ENCODE measurements around the gene PLCE1. TPM values are rescaled to one million over a fixed set of nuclear protein-coding genes. Genes with fewer than 3 reads are reported as not detected.
A peak's percentile ranks its signal among the peaks of the same experiment; 100 is the strongest.

The PLCE1 gene
- polyA plus RNA-seq, 4 donors = 1.6 to 22.7 (median 3.8) TPM

GRCh38 chr10:94006591-94007550, 13.1 kb downstream of the PLCE1 start:
- Histone ChIP-seq H3K36me3 (ENCODE audit: control insufficient read depth in 3 of 3, insufficient read depth in 2 of 3, low read depth in 1 of 3, low read length in 3 of 3) (peaks cover 0 to 7% (median 0%) of the 10 kb centered on the region in 3 donors), H3K27me3 (ENCODE audit: control insufficient read depth in 3 of 3, insufficient read depth in 3 of 3, low read length in 3 of 3) (no peaks in the 10 kb centered on the region), H3K4me3 (ENCODE audit: low read depth in 1 of 3, low read length in 3 of 3) (no peak overlapping the region), H3K4me1 (ENCODE audit: control insufficient read depth in 3 of 3, insufficient read depth in 2 of 3, low read depth in 1 of 3, low read length in 2 of 3) (peaks cover 3 to 36% (median 4%) of the 10 kb centered on the region in 3 donors), H3K9me3 (ENCODE audit: control insufficient read depth in 2 of 2, insufficient read depth in 1 of 2, low read depth in 1 of 2, low read length in 1 of 2) (peaks cover 0 to 13% of the 10 kb centered on the region in 2 donors), H3K27ac (ENCODE audit: low read depth in 1 of 3, low read length in 2 of 3) (peak overlapping the region; percentile 74 to 88 (median 83))
- FAIRE-seq = no peak
- WGBS, 3 donors = 15 to 39% (median 17%) methylated on average over 4 of the region's 4 CpGs
- DNase-seq = peak; percentile 89 to 94

- H3K4me1 ChIP-seq (ENCODE audit: control insufficient read depth in 3 of 3, insufficient read depth in 2 of 3, low read depth in 1 of 3, low read length in 2 of 3) = peaks cover 3 to 36% (median 4%) of the 10 kb centered on the region in 3 donors
- H3K27me3 ChIP-seq (ENCODE audit: control insufficient read depth in 3 of 3, insufficient read depth in 3 of 3, low read length in 3 of 3) = no peaks in the 10 kb centered on the region
- peaks cover 0 to 7% (median 0%) of the 10 kb centered on the region in 3 donors for H3K36me3 ChIP-seq (ENCODE audit: control insufficient read depth in 3 of 3, insufficient read depth in 2 of 3, low read depth in 1 of 3, low read length in 3 of 3)
- FAIRE-seq (no peak), DNase-seq (no peak)
- H3K4me3 ChIP-seq (ENCODE audit: low read depth in 1 of 3, low read length in 3 of 3) = no peak overlapping the region
- H3K9me3 ChIP-seq (ENCODE audit: control insufficient read depth in 2 of 2, insufficient read depth in 1 of 2, low read depth in 1 of 2, low read length in 1 of 2) = peaks cover 0 to 13% of the 10 kb centered on the region in 2 donors
- 82 to 91% (median 89%) methylated on average over 2 of the region's 2 CpGs for WGBS, 3 donors
- no peak overlapping the region for H3K27ac ChIP-seq (ENCODE audit: low read depth in 1 of 3, low read length in 2 of 3)
Observed at GRCh38 chr10:94008526-94008925, 14.8 kb downstream of the PLCE1 start.

GRCh38 chr10:94010116-94010515, 16.4 kb downstream of the PLCE1 start:
- H3K27me3 ChIP-seq (ENCODE audit: control insufficient read depth in 3 of 3, insufficient read depth in 3 of 3, low read length in 3 of 3) = no peaks in the 10 kb centered on the region
- FAIRE-seq (no peak), DNase-seq (no peak)
- peaks cover 0 to 9% (median 0%) of the 10 kb centered on the region in 3 donors for H3K36me3 ChIP-seq (ENCODE audit: control insufficient read depth in 3 of 3, insufficient read depth in 2 of 3, low read depth in 1 of 3, low read length in 3 of 3)
- no peak overlapping the region for H3K4me3 ChIP-seq (ENCODE audit: low read depth in 1 of 3, low read length in 3 of 3)
- 94 to 97% (median 97%) methylated on average over 2 of the region's 2 CpGs for WGBS, 3 donors
- peaks cover 0 to 13% of the 10 kb centered on the region in 2 donors for H3K9me3 ChIP-seq (ENCODE audit: control insufficient read depth in 2 of 2, insufficient read depth in 1 of 2, low read depth in 1 of 2, low read length in 1 of 2)
- peaks cover 3 to 28% (median 4%) of the 10 kb centered on the region in 3 donors for H3K4me1 ChIP-seq (ENCODE audit: control insufficient read depth in 3 of 3, insufficient read depth in 2 of 3, low read depth in 1 of 3, low read length in 2 of 3)
- H3K27ac ChIP-seq (ENCODE audit: low read depth in 1 of 3, low read length in 2 of 3) = no peak overlapping the region

GRCh38 chr10:94010886-94011285, 17.2 kb downstream of the PLCE1 start:
- Histone ChIP-seq H3K27ac (ENCODE audit: low read depth in 1 of 3, low read length in 2 of 3) (no peak overlapping the region), H3K36me3 (ENCODE audit: control insufficient read depth in 3 of 3, insufficient read depth in 2 of 3, low read depth in 1 of 3, low read length in 3 of 3) (peaks cover 0 to 9% (median 0%) of the 10 kb centered on the region in 3 donors)
- no peak for FAIRE-seq

GRCh38 chr10:94011296-94011695, 17.6 kb downstream of the PLCE1 start:
- Histone ChIP-seq H3K4me1 (ENCODE audit: control insufficient read depth in 3 of 3, insufficient read depth in 2 of 3, low read depth in 1 of 3, low read length in 2 of 3) (peaks cover 3 to 16% (median 4%) of the 10 kb centered on the region in 3 donors), H3K9me3 (ENCODE audit: control insufficient read depth in 2 of 2, insufficient read depth in 1 of 2, low read depth in 1 of 2, low read length in 1 of 2) (peaks cover 0 to 13% of the 10 kb centered on the region in 2 donors), H3K4me3 (ENCODE audit: low read depth in 1 of 3, low read length in 3 of 3) (no peak overlapping the region), H3K27me3 (ENCODE audit: control insufficient read depth in 3 of 3, insufficient read depth in 3 of 3, low read length in 3 of 3) (no peaks in the 10 kb centered on the region), H3K27ac (ENCODE audit: low read depth in 1 of 3, low read length in 2 of 3) (no peak overlapping the region), H3K36me3 (ENCODE audit: control insufficient read depth in 3 of 3, insufficient read depth in 2 of 3, low read depth in 1 of 3, low read length in 3 of 3) (peaks cover 0 to 9% (median 0%) of the 10 kb centered on the region in 3 donors)
- 74 to 89% (median 85%) methylated on average over 2 of the region's 2 CpGs for WGBS, 3 donors
- no peak for DNase-seq
- FAIRE-seq = no peak

More at GRCh38 chr10:94010886-94011285, 17.2 kb downstream of the PLCE1 start:
- no peak for DNase-seq
- H3K9me3 ChIP-seq (ENCODE audit: control insufficient read depth in 2 of 2, insufficient read depth in 1 of 2, low read depth in 1 of 2, low read length in 1 of 2) = peaks cover 0 to 13% of the 10 kb centered on the region in 2 donors
- H3K4me1 ChIP-seq (ENCODE audit: control insufficient read depth in 3 of 3, insufficient read depth in 2 of 3, low read depth in 1 of 3, low read length in 2 of 3) = peaks cover 3 to 21% (median 4%) of the 10 kb centered on the region in 3 donors
- no peak overlapping the region for H3K4me3 ChIP-seq (ENCODE audit: low read depth in 1 of 3, low read length in 3 of 3)
- no peaks in the 10 kb centered on the region for H3K27me3 ChIP-seq (ENCODE audit: control insufficient read depth in 3 of 3, insufficient read depth in 3 of 3, low read length in 3 of 3)

GRCh38 chr10:94012834-94013233, 19.1 kb downstream of the PLCE1 start:
- no peak overlapping the region for H3K4me3 ChIP-seq (ENCODE audit: low read depth in 1 of 3, low read length in 3 of 3)
- no peak for DNase-seq
- peaks cover 0 to 9% (median 0%) of the 10 kb centered on the region in 3 donors for H3K36me3 ChIP-seq (ENCODE audit: control insufficient read depth in 3 of 3, insufficient read depth in 2 of 3, low read depth in 1 of 3, low read length in 3 of 3)
- peaks cover 0 to 13% of the 10 kb centered on the region in 2 donors for H3K9me3 ChIP-seq (ENCODE audit: control insufficient read depth in 2 of 2, insufficient read depth in 1 of 2, low read depth in 1 of 2, low read length in 1 of 2)
- no peak for FAIRE-seq
- H3K27ac ChIP-seq (ENCODE audit: low read depth in 1 of 3, low read length in 2 of 3) = no peak overlapping the region
- H3K4me1 ChIP-seq (ENCODE audit: control insufficient read depth in 3 of 3, insufficient read depth in 2 of 3, low read depth in 1 of 3, low read length in 2 of 3) = peaks cover 2 to 7% (median 2%) of the 10 kb centered on the region in 3 donors
- H3K27me3 ChIP-seq (ENCODE audit: control insufficient read depth in 3 of 3, insufficient read depth in 3 of 3, low read length in 3 of 3) = no peaks in the 10 kb centered on the region
- 75 to 96% (median 93%) methylated on average over 1 of the region's 1 CpG for WGBS, 3 donors

- FAIRE-seq (no peak), DNase-seq (no peak)
- Histone ChIP-seq H3K9me3 (ENCODE audit: control insufficient read depth in 2 of 2, insufficient read depth in 1 of 2, low read depth in 1 of 2, low read length in 1 of 2) (peaks cover 0 to 13% of the 10 kb centered on the region in 2 donors), H3K27ac (ENCODE audit: low read depth in 1 of 3, low read length in 2 of 3) (no peak overlapping the region), H3K36me3 (ENCODE audit: control insufficient read depth in 3 of 3, insufficient read depth in 2 of 3, low read depth in 1 of 3, low read length in 3 of 3) (peaks cover 0 to 9% (median 0%) of the 10 kb centered on the region in 3 donors), H3K27me3 (ENCODE audit: control insufficient read depth in 3 of 3, insufficient read depth in 3 of 3, low read length in 3 of 3) (no peaks in the 10 kb centered on the region), H3K4me3 (ENCODE audit: low read depth in 1 of 3, low read length in 3 of 3) (no peak overlapping the region), H3K4me1 (ENCODE audit: control insufficient read depth in 3 of 3, insufficient read depth in 2 of 3, low read depth in 1 of 3, low read length in 2 of 3) (peaks cover 2 to 6% (median 2%) of the 10 kb centered on the region in 3 donors)
- WGBS, 3 donors = 40 to 51% (median 42%) methylated on average over 1 of the region's 1 CpG
Observed at GRCh38 chr10:94013331-94013760, 19.6 kb downstream of the PLCE1 start.

- no peak for DNase-seq
- 88 to 93% (median 91%) methylated on average over 3 of the region's 3 CpGs for WGBS, 3 donors
- FAIRE-seq = no peak
- peaks cover 0 to 2% (median 2%) of the 10 kb centered on the region in 3 donors for H3K4me1 ChIP-seq (ENCODE audit: control insufficient read depth in 3 of 3, insufficient read depth in 2 of 3, low read depth in 1 of 3, low read length in 2 of 3)
- H3K27ac ChIP-seq (ENCODE audit: low read depth in 1 of 3, low read length in 2 of 3) = no peak overlapping the region
- peaks cover 0 to 9% (median 0%) of the 10 kb centered on the region in 3 donors for H3K36me3 ChIP-seq (ENCODE audit: control insufficient read depth in 3 of 3, insufficient read depth in 2 of 3, low read depth in 1 of 3, low read length in 3 of 3)
- no peaks in the 10 kb centered on the region for H3K27me3 ChIP-seq (ENCODE audit: control insufficient read depth in 3 of 3, insufficient read depth in 3 of 3, low read length in 3 of 3)
- peaks cover 0 to 10% of the 10 kb centered on the region in 2 donors for H3K9me3 ChIP-seq (ENCODE audit: control insufficient read depth in 2 of 2, insufficient read depth in 1 of 2, low read depth in 1 of 2, low read length in 1 of 2)
- H3K4me3 ChIP-seq (ENCODE audit: low read depth in 1 of 3, low read length in 3 of 3) = no peak overlapping the region
Observed at GRCh38 chr10:94014304-94014703, 20.6 kb downstream of the PLCE1 start.

All from small intestine (tissue), 7 donors.